Measurements from ENCODE around the gene GMPR.

DNA sequence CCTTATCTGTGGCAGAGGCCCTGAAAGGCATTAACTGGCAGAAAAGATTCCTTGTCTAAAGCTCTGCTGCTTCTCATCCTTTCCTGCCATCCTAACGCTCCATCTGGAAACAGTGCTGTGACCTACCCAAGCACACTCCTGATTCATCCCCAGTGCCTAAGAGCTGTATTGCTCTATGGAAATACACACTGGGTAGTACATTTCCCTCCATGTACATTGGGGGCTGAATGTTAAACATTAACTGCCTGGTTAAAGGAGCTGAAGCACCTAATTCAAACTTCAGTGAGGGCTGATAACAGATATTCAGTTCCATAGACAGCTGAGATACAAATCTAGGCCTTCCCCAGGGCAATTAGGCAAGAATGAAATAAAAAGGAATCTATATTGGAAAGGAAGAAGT is 36.7 kb upstream of the GMPR start:
- TF ChIP-seq, protein P1, sequence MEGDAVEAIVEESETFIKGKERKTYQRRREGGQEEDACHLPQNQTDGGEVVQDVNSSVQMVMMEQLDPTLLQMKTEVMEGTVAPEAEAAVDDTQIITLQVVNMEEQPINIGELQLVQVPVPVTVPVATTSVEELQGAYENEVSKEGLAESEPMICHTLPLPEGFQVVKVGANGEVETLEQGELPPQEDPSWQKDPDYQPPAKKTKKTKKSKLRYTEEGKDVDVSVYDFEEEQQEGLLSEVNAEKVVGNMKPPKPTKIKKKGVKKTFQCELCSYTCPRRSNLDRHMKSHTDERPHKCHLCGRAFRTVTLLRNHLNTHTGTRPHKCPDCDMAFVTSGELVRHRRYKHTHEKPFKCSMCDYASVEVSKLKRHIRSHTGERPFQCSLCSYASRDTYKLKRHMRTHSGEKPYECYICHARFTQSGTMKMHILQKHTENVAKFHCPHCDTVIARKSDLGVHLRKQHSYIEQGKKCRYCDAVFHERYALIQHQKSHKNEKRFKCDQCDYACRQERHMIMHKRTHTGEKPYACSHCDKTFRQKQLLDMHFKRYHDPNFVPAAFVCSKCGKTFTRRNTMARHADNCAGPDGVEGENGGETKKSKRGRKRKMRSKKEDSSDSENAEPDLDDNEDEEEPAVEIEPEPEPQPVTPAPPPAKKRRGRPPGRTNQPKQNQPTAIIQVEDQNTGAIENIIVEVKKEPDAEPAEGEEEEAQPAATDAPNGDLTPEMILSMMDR (IDR thresholded peaks at IDR 0.05), result no peak
- TF ChIP-seq POLR2AphosphoS5 (IDR thresholded peaks at IDR 0.05), result no peak
